HG03103 (cell line): ENCODE results near the gene MEGF6.
A peak's percentile ranks its signal among the peaks of the same experiment; 100 is the strongest.
"Not testable (repeated sequence)": the region's sequence is repeated elsewhere in the genome, so short reads cannot be mapped to it uniquely, and the experiment has no call there.

Experiments
- ATAC-seq: cut with Tn5 transposase; IDR thresholded peaks from one replicate; pipeline ENCODE4 v1.9.1; 2021; ENCODE audit warnings: low read depth; ENCODE audit not compliant: unreplicated experiment

The MEGF6 gene

GRCh38 chr1:3630914-3631313 lies 19.6 kb upstream of the MEGF6 start:
- no peak for ATAC-seq

GRCh38 chr1:3630161-3630611 lies 18.9 kb upstream of the MEGF6 start:
- no peak for ATAC-seq

GRCh38 chr1:3629561-3630160 lies 18.4 kb upstream of the MEGF6 start:
- no peak for ATAC-seq

- no peak for ATAC-seq
These were observed 17.1 kb upstream of the MEGF6 start for GRCh38 chr1:3628445-3628844.

GRCh38 chr1:3627515-3628253 lies 16.4 kb upstream of the MEGF6 start:
- no peak for ATAC-seq

- ATAC-seq = no peak
These were observed 14.7 kb upstream of the MEGF6 start for GRCh38 chr1:3626025-3626424.

GRCh38 chr1:3625151-3625907 lies 14.0 kb upstream of the MEGF6 start:
- peak; percentile 6 for ATAC-seq

GRCh38 chr1:3624200-3625136 lies 13.2 kb upstream of the MEGF6 start, which contains the start of gene TPRG1L:
TPRG1L (plus strand) TSS chr1:3625015; CDS start chr1:3625073, 58 bp downstream.
- ATAC-seq = peak; percentile 91

- ATAC-seq = no peak
These were observed 12.3 kb upstream of the MEGF6 start for GRCh38 chr1:3623441-3624199.

GRCh38 chr1:3622102-3622501 lies 10.8 kb upstream of the MEGF6 start:
- not testable (repeated sequence) for ATAC-seq

GRCh38 chr1:3621151-3621671 lies 9.9 kb upstream of the MEGF6 start:
- not testable (repeated sequence) for ATAC-seq

- no peak for ATAC-seq
These were observed 9.4 kb upstream of the MEGF6 start for GRCh38 chr1:3620708-3621107.

- no peak for ATAC-seq
These were observed 7.8 kb upstream of the MEGF6 start for GRCh38 chr1:3618881-3619671.

- no peak for ATAC-seq
These were observed 7.2 kb upstream of the MEGF6 start for GRCh38 chr1:3618531-3618880.

- no peak for ATAC-seq
These were observed 6.6 kb upstream of the MEGF6 start for GRCh38 chr1:3617806-3618345.

GRCh38 chr1:3616861-3617260 lies 5.6 kb upstream of the MEGF6 start:
- ATAC-seq = no peak

- ATAC-seq = no peak
These were observed 3.7 kb upstream of the MEGF6 start for GRCh38 chr1:3614755-3615742.
